GM12892 (cell line): ENCODE data around the gene CRIP2.

Experiments used
- POLR2A ChIP-seq: IDR thresholded peaks from 2 replicates; pipeline ENCODE4 v1.6.1; 2011; ENCODE audit warnings: low read depth, low read length, control low read depth
- POLR2AphosphoS5 ChIP-seq: IDR thresholded peaks from 2 replicates; pipeline ENCODE4 v1.6.1; 2011; ENCODE audit warnings: low read depth, low read length, control low read depth
- TAF1 ChIP-seq: IDR thresholded peaks from 2 replicates; pipeline ENCODE4 v1.6.1; 2011; ENCODE audit warnings: low read depth, mild to moderate bottlenecking, control low read depth, low read length, borderline replicate concordance

DNA sequence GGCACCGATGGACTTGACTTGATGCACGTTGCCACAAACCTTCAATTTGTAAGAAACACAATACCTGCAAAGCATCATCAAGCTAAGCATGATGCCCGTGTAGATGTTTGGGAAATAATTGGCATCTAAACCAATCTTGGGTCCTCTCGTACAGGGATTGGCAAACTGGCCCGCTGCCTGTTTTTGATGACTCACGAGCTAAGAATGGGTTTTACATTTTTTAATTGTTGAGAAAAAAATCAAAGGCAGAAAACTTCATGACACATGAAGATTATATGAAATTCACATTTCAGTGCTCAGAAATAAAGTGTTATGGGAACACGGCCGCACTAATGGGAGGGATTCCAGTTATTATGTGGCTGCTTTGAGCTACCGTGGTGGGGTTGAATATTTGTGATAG lies 44.1 kb upstream of the CRIP2 start:
- TF ChIP-seq TAF1 (no peak), POLR2A (no peak), POLR2AphosphoS5 (no peak)
